Left ventricle myocardium inferior (tissue), 1 donor: ENCODE data around the gene GFER. TPM values are rescaled to one million over a fixed set of nuclear protein-coding genes. Genes with fewer than 3 reads are reported as not detected.
"Not testable (repeated sequence)": the region's sequence is repeated elsewhere in the genome, so short reads cannot be mapped to it uniquely, and the experiment has no call there.

ENCODE experiments used
- DNase-seq: peaks from one replicate; pipeline ENCODE4 v3.0.0-alpha.2; 2020
- H3K27ac ChIP-seq: fragments of 200-600 bp; replicated peaks from 2 replicates; pipeline ENCODE4 v1.8.0; 2021
- H3K27me3 ChIP-seq: fragments of 200-600 bp; 2 replicates; pipeline ENCODE4 v1.8.0; 2021; ENCODE audit warnings: low read depth
- H3K36me3 ChIP-seq: fragments of 200-600 bp; 2 replicates; pipeline ENCODE4 v1.8.0; 2021
- H3K4me1 ChIP-seq: fragments of 200-600 bp; 2 replicates; pipeline ENCODE4 v1.8.0; 2021
- H3K4me3 ChIP-seq: fragments of 200-600 bp; 2 replicates; pipeline ENCODE4 v1.8.0; 2021; ENCODE audit warnings: mild to moderate bottlenecking, moderate library complexity
- H3K9me3 ChIP-seq: fragments of 200-600 bp; replicated peaks from 2 replicates; pipeline ENCODE4 v1.8.0; 2021
- CTCF ChIP-seq: fragments of 200-600 bp; IDR thresholded peaks from 2 replicates; pipeline ENCODE4 v1.8.0; 2021; ENCODE audit warnings: antibody characterized with exemption, mild to moderate bottlenecking, borderline replicate concordance
- intact Hi-C: fragments of 100-400 bp; cut with micrococcal nuclease; formaldehyde crosslinking; loops from one replicate; pipeline ENCODE4 v1.11.0; 2022
- total RNA-seq: library from RNA; stranded (reverse); fragmentation: NEBNext Ultra II Directional; extraction: Animal tissue kit (Norgen Biotek cat#: 25700); gene quantifications from one replicate; pipeline ENCODE4 v1.2.1, GENCODE V29; 2021
- donor health status: DM: no; HTN: yes; CAD: no; lungs with severe emphysema.

GFER gene
- total RNA-seq, 1 donor from 2014 or later: 23.3 TPM

- H3K27me3 ChIP-seq: no peaks in the 10 kb centered on the region
- H3K27ac ChIP-seq: peak within 1 kb of the TSS; percentile 97
- no peaks in the 10 kb centered on the region for H3K9me3 ChIP-seq
- DNase-seq: peak; percentile 94
- H3K4me1 ChIP-seq: peaks cover 52% of the 10 kb centered on the region
- H3K36me3 ChIP-seq: peaks cover 28% of the 10 kb centered on the region
- intact Hi-C loops: no loop called here
- TF ChIP-seq CTCF: peak; percentile 76
- peak within 1 kb of the TSS; percentile 97 for H3K4me3 ChIP-seq
These were observed 24.5 kb upstream of the GFER start, which contains the start of gene NDUFB10 for GRCh38 chr16:1959269-1960039. NDUFB10 (plus strand) TSS chr16:1959538; CDS start chr16:1959625, 87 bp downstream.

- peaks cover 28% of the 10 kb centered on the region for H3K36me3 ChIP-seq
- peak overlapping the region; percentile 97 for H3K27ac ChIP-seq
- intact Hi-C loops: no loop called here
- no peaks in the 10 kb centered on the region for H3K9me3 ChIP-seq
- H3K4me3 ChIP-seq: peak overlapping the region; percentile 97
- H3K4me1 ChIP-seq: peaks cover 64% of the 10 kb centered on the region
- TF ChIP-seq CTCF: no peak
- DNase-seq: no peak
- H3K27me3 ChIP-seq: no peaks in the 10 kb centered on the region
These were observed 23.0 kb upstream of the GFER start for GRCh38 chr16:1960665-1961630.

GRCh38 chr16:1961651-1962067, 22.3 kb upstream of the GFER start:
- DNase-seq: no peak
- TF ChIP-seq CTCF: no peak
- Histone ChIP-seq H3K36me3 (peaks cover 28% of the 10 kb centered on the region), H3K27me3 (no peaks in the 10 kb centered on the region), H3K4me1 (peaks cover 68% of the 10 kb centered on the region), H3K9me3 (no peaks in the 10 kb centered on the region), H3K4me3 (no peak overlapping the region), H3K27ac (peak overlapping the region; percentile 97)
- intact Hi-C loops: no loop called here

- H3K27ac ChIP-seq, H3K9me3 ChIP-seq, H3K27me3 ChIP-seq, H3K4me3 ChIP-seq, intact Hi-C loops, DNase-seq: not testable (repeated sequence)
- Histone ChIP-seq H3K4me1 (peaks cover 68% of the 10 kb centered on the region), H3K36me3 (peaks cover 28% of the 10 kb centered on the region)
These were observed 21.5 kb upstream of the GFER start for GRCh38 chr16:1962161-1963153.

GRCh38 chr16:1963806-1964505, 20.0 kb upstream of the GFER start:
- intact Hi-C loops: no loop called here
- DNase-seq: no peak
- Histone ChIP-seq H3K4me3 (peak overlapping the region; percentile 94), H3K27ac (peak overlapping the region; percentile 97), H3K36me3 (peaks cover 28% of the 10 kb centered on the region), H3K9me3 (no peaks in the 10 kb centered on the region), H3K27me3 (no peaks in the 10 kb centered on the region), H3K4me1 (peaks cover 63% of the 10 kb centered on the region)
- TF ChIP-seq CTCF: no peak
